Kidney epithelial cell (primary cell): Measurements from ENCODE around the gene ZMYND11. TPM values are rescaled to one million over a fixed set of nuclear protein-coding genes. Genes with fewer than 3 reads are reported as not detected.

Experiments used
- DNase-seq: peaks from one replicate; pipeline ENCODE4 v3.0.0-alpha.2; 2010; ENCODE audit warnings: low read depth
- H3K27me3 ChIP-seq: 2 replicates; pipeline ENCODE4 v1.6.0; 2011; ENCODE audit warnings: low read length; ENCODE audit not compliant: control insufficient read depth, insufficient read depth
- H3K36me3 ChIP-seq: 2 replicates; pipeline ENCODE4 v1.5.1; 2011; ENCODE audit warnings: low read length; ENCODE audit not compliant: control insufficient read depth, insufficient read depth
- H3K4me3 ChIP-seq: 2 replicates; pipeline ENCODE4 v1.5.1; 2011; ENCODE audit warnings: low read depth, mild to moderate bottlenecking, control low read depth, low read length
- CTCF ChIP-seq: IDR thresholded peaks from 2 replicates; pipeline ENCODE4 v1.5.1; 2011; ENCODE audit warnings: mild to moderate bottlenecking, moderate library complexity, low read length, control low read depth, inconsistent platforms; ENCODE audit not compliant: insufficient read depth, poor library complexity, severe bottlenecking
- total RNA-seq: library from RNA; depleted of rRNA; stranded (reverse); fragments of >200 nt; gene quantifications from 2 replicates; pipeline ENCODE4 v1.2.3, GENCODE V29; 2015

ZMYND11 gene
- total RNA-seq, 1 donor from 2014 or later = 60.0 TPM

GRCh38 chr10:135601-136464 is 578 bp downstream of the ZMYND11 start:
- TF ChIP-seq CTCF = no peak
- no peaks in the 10 kb centered on the region for H3K36me3 ChIP-seq
- peak overlapping the region; percentile 81 for H3K4me3 ChIP-seq
- H3K27me3 ChIP-seq = no peaks in the 10 kb centered on the region
- DNase-seq = no peak

- no peak for DNase-seq
- no peak for TF ChIP-seq CTCF
- Histone ChIP-seq H3K27me3 (no peaks in the 10 kb centered on the region), H3K4me3 (peak overlapping the region; percentile 81), H3K36me3 (no peaks in the 10 kb centered on the region)
These were observed 1.2 kb downstream of the ZMYND11 start for GRCh38 chr10:136465-136762.

GRCh38 chr10:137031-137430 is 1.8 kb downstream of the ZMYND11 start:
- Histone ChIP-seq H3K4me3 (no peak overlapping the region), H3K27me3 (no peaks in the 10 kb centered on the region), H3K36me3 (no peaks in the 10 kb centered on the region)
- DNase-seq = no peak
- TF ChIP-seq CTCF = peak; percentile 34

GRCh38 chr10:137606-138005 is 2.4 kb downstream of the ZMYND11 start:
- Histone ChIP-seq H3K4me3 (no peak overlapping the region), H3K27me3 (no peaks in the 10 kb centered on the region), H3K36me3 (no peaks in the 10 kb centered on the region)
- no peak for TF ChIP-seq CTCF
- no peak for DNase-seq

- no peak overlapping the region for H3K4me3 ChIP-seq
- TF ChIP-seq CTCF = no peak
- DNase-seq = no peak
These were observed 7.1 kb downstream of the ZMYND11 start for GRCh38 chr10:142371-142770.

GRCh38 chr10:152915-153314 is 17.7 kb downstream of the ZMYND11 start:
- no peaks in the 10 kb centered on the region for H3K36me3 ChIP-seq
- no peaks in the 10 kb centered on the region for H3K27me3 ChIP-seq
- DNase-seq = no peak
- H3K4me3 ChIP-seq = no peak overlapping the region
- TF ChIP-seq CTCF = no peak

More at GRCh38 chr10:142371-142770, 7.1 kb downstream of the ZMYND11 start:
- no peaks in the 10 kb centered on the region for H3K36me3 ChIP-seq
- no peaks in the 10 kb centered on the region for H3K27me3 ChIP-seq
